ENCODE results near the gene CRACR2B.

The CRACR2B gene

GRCh38 chr11:827897-828192, at the start of gene CRACR2B:
Gene CRACR2B, plus strand, starts transcription at chr11:827919. Its CDS starts 689 bp downstream, at chr11:828608.
- DNase-seq (ENCODE audit: low spot score), result no peak

DNA sequence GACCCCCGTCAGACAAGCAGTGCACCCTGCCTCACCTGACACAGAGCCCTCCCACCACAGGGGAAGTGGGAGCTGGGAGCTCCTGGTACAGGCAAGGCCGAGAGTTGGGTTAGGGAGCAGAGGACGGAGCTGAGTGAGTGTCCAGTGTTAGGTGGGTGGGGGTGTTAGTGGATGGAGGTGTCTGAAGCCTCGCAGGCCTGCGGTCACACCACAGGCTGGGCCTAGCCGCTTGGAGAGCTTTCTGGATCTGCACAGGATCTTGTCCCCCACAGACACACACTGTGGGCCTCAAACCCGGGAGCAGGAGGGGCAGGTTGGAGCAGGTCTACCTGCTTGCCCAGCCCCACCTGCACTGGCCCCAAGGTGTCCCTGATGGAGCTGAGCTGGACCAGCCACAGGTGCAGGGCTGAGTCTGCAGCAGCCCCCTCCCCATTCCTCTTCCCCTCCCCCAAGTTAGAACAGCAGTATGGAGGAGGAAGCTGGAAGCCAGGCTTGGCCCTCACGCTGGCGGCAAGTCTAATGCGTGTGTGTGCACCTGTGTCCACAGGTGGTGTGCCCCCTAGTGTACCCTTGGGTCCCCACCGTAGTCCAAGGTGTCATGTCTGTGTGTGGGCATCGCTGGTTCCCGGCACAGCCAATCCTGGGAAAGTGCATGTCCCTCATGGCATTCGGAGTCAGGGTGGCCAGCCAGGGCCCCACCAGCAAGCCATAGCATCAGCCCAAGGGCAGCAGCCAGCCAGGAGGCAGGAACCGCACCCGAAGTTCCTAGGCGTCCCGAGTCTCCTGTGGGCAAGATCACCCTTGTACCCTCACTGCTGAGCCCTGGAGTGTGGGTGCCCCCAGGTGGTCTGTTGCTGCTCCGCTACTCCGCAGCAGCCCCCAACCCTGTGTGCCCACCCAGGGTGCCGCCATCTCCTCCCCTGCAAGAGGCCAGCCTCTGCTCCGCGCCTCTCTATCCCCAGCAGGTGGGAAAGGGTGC, 48.5 kb upstream of the CRACR2B start:
- no peak for DNase-seq (ENCODE audit: low spot score)

- no peak for DNase-seq (ENCODE audit: low spot score)
Measured at GRCh38 chr11:779955-780532, 47.7 kb upstream of the CRACR2B start.

DNA sequence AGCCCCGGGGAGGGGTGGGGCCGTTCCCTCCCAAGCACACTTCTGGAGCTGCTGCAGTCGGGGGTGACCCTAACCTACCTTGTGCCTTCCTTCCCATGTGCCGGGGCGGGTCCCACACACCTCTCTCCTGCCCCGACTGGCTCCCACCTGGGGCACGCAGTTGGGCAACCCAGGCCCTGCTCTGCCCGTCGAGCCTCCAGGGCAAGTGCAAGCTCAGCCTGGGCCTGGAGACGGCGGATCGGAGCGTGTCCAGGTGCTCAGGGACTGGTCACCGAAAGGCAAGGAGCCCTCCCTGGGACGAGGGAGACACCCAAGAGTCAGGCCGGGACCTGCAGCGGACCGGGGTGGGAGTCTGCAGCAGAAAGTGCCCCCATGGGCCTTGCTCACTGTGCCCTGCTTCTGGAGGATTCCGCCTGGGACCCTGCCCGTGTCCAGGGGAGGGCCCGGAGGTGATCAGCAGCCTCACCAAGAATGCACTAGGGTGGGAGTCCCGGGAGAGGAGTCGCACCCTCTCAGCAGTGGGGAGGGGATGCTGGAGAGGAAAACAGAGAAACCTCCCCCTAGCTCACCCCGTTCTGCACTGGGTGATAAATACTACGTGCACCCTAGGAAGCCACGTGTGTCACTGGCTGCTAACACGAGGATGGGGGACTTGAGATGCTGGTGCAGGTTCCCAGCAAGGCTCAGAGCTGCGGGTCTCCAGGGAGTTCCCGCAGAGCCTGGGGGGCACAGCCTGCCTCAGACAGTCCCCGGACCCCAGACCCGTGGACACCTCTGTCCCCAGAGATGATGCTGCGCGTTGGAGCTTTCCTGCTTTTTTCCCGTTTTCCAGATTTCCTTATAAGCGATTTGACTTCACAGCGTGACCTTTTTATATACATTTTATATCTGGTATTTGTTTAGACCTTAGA, 45.2 kb upstream of the CRACR2B start:
- no peak for DNase-seq (ENCODE audit: low spot score)

GRCh38 chr11:783581-784015, 44.1 kb upstream of the CRACR2B start:
- no peak for DNase-seq (ENCODE audit: low spot score)

GRCh38 chr11:786235-787083, 41.3 kb upstream of the CRACR2B start:
- DNase-seq (ENCODE audit: low spot score), result no peak

GRCh38 chr11:787084-787675, 40.5 kb upstream of the CRACR2B start:
- DNase-seq (ENCODE audit: low spot score), result no peak

- DNase-seq (ENCODE audit: low spot score), result no peak
Measured at GRCh38 chr11:788009-788640, 39.6 kb upstream of the CRACR2B start.

GRCh38 chr11:788953-789940, 38.5 kb upstream of the CRACR2B start:
- DNase-seq (ENCODE audit: low spot score), result no peak

- DNase-seq (ENCODE audit: low spot score), result no peak
Measured at GRCh38 chr11:789943-790342, 37.8 kb upstream of the CRACR2B start, which contains the start of gene CEND1. Gene CEND1, minus strand, starts transcription at chr11:790090. Its CDS starts 1,514 bp downstream, at chr11:788576.

GRCh38 chr11:790721-791564, 36.8 kb upstream of the CRACR2B start:
- DNase-seq (ENCODE audit: low spot score), result no peak

DNA sequence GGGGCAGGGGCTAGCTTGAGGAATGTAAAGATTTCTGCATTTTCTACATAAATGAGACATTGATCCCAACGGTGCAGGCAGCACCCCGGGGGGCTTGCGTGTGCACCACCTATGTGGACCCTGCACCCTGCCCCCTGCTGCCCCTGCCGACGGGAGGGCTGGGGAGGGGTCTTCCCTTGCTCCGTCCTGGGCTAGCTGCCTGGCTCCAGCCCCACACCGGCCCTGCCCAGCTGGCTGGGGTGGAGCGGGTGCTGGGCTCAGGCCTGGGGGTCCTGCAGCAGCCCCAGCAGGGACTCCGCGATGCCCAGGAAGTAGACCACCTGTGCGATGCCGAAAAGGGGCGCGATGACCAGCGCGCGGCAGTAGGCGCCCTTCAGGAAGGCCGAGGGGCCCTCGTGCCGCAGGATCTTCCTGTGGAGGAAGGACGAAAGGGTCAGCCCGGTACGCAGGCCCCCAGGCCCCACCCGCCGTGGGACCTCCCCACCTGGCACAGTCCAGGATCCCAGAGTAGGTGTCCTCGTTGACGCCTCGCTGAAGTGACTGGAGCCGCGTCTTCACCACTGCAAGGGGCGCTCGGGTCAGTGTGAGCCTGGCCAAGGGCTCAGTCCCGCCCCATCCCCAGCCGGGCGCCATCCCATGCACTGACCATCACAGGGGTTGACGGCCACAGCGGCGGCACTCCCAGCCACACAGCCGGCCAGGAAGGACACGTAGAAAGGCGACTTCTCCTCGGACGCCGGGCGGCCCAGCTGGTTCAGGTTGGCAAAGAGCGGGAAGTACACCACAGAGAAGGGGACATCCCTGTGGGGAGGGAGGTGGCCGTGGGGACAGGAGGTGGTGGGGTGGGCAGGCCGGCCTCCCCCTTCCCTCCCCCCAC, 35.8 kb upstream of the CRACR2B start:
- no peak for DNase-seq (ENCODE audit: low spot score)

DNA sequence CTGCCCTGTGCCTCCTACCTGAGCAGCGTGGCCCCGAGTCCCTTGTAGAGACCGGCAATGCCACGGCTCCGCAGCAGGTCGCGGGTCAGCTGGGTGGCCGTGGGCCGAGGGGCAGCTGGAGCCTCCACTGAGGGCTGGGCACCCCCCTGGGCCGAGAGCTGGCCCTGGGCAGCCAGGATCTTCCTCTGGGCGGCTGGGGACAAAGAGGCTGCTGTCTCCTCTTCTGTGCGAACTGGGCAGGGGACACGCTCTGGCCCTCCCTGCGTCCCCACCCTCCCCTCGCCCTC, 35.2 kb upstream of the CRACR2B start:
- no peak for DNase-seq (ENCODE audit: low spot score)

DNA sequence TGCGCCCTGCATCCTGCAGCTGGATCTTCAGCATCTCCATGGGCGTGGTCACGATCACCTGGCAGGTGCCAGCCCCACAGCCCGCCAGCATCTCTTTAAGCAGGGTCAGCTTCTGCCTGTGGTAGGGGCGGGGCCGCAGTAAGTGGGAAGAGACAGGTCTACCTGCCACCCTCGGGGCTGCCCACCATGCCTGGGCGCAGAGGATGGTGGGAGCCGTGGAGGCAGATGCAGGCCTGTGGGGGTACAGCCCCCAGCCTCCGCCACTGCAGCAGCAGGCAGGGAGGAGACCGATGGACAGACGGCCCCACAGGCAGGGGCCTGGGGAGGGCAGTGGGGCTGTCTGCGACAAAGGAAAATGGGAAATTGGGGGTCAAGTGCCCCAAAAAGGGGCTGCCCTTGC, 34.8 kb upstream of the CRACR2B start:
- DNase-seq (ENCODE audit: low spot score), result no peak

- no peak for DNase-seq (ENCODE audit: low spot score)
Measured at GRCh38 chr11:793556-793955, 34.2 kb upstream of the CRACR2B start.

GRCh38 chr11:794013-794765, 33.5 kb upstream of the CRACR2B start:
- no peak for DNase-seq (ENCODE audit: low spot score)

Measured in CD4-positive, alpha-beta T cell treated with Interleukin-6 at 100 ng/mL for 8 hours (primary cell).